Omental fat pad (tissue), 4 donors: Measurements from ENCODE around the gene ITPR2. TPM values are rescaled to one million over a fixed set of nuclear protein-coding genes. Genes with fewer than 3 reads are reported as not detected.

Source experiments
- ATAC-seq: fragments of 150-250 bp; one replicate; pipeline ENCODE4 v1.9.1; 2016; ENCODE audit warnings: mild to moderate bottlenecking, moderate library complexity; ENCODE audit not compliant: low FRiP score
- DNase-seq: peaks from one replicate; pipeline ENCODE4 v3.0.0-alpha.2; 2019; ENCODE audit warnings: low spot score
- CTCF ChIP-seq, 3 donors: fragments of 450-650 bp; IDR thresholded peaks; one replicate each; pipeline ENCODE4 v1.5.1; 2016 to 2017; ENCODE audit warnings: antibody characterized with exemption in 3 of 3, mild to moderate bottlenecking in 3 of 3, moderate library complexity in 2 of 3
- total RNA-seq, 4 donors: library from RNA; depleted of rRNA; stranded (reverse); fragments of >200 nt; gene quantifications; one replicate each; pipeline ENCODE4 v1.1.0, GENCODE V29; 2016

The ITPR2 gene
- 10 to 100 TPM; 39.0 to 62.9 (median 47.4) TPM for total RNA-seq

- ATAC-seq = peak; percentile 95
- TF ChIP-seq CTCF (IDR thresholded peaks at IDR 0.05) = no peak
- DNase-seq = peak; percentile 77
These were observed at the start of gene ITPR2 for GRCh38 chr12:26832822-26833742. ITPR2 (minus strand) TSS chr12:26833194; CDS start chr12:26832781, 413 bp downstream.

GRCh38 chr12:26880625-26881024 is 47.6 kb upstream of the ITPR2 start:
- DNase-seq (no peak), ATAC-seq (no peak)
- no peak for TF ChIP-seq CTCF (IDR thresholded peaks at IDR 0.05)

GRCh38 chr12:26878661-26879119 is 45.7 kb upstream of the ITPR2 start:
- ATAC-seq (peak; percentile 54), DNase-seq (no peak)
- no peak for TF ChIP-seq CTCF (IDR thresholded peaks at IDR 0.05)

- no peak for DNase-seq
- TF ChIP-seq CTCF (IDR thresholded peaks at IDR 0.05) = no peak
- ATAC-seq = no peak
These were observed 41.7 kb upstream of the ITPR2 start for GRCh38 chr12:26874501-26875296.

- no peak for DNase-seq
- ATAC-seq = no peak
- TF ChIP-seq CTCF (IDR thresholded peaks at IDR 0.05) = no peak
These were observed 39.6 kb upstream of the ITPR2 start for GRCh38 chr12:26872625-26873024.

GRCh38 chr12:26871985-26872384 is 39.0 kb upstream of the ITPR2 start:
- no peak for DNase-seq
- no peak for ATAC-seq
- TF ChIP-seq CTCF (IDR thresholded peaks at IDR 0.05) = no peak
